ENCODE data around the gene PPP1R7.

PPP1R7 gene

GRCh38 chr2:241120440-241120839 lies 29.8 kb upstream of the PPP1R7 start:
- DNase-seq (ENCODE audit: low read depth) = no peak

- no peak for DNase-seq (ENCODE audit: low read depth)
Measured at GRCh38 chr2:241121008-241121407, 29.3 kb upstream of the PPP1R7 start.

- DNase-seq (ENCODE audit: low read depth) = no peak
Measured at GRCh38 chr2:241122376-241123002, 27.8 kb upstream of the PPP1R7 start.

GRCh38 chr2:241123816-241124536 lies 26.3 kb upstream of the PPP1R7 start:
- no peak for DNase-seq (ENCODE audit: low read depth)

GRCh38 chr2:241125626-241126025 lies 24.6 kb upstream of the PPP1R7 start:
- DNase-seq (ENCODE audit: low read depth) = no peak

- no peak for DNase-seq (ENCODE audit: low read depth)
Measured at GRCh38 chr2:241126201-241126611, 24.1 kb upstream of the PPP1R7 start.

GRCh38 chr2:241126771-241127202 lies 23.5 kb upstream of the PPP1R7 start:
- DNase-seq (ENCODE audit: low read depth) = no peak

- no peak for DNase-seq (ENCODE audit: low read depth)
Measured at GRCh38 chr2:241128266-241128665, 22.0 kb upstream of the PPP1R7 start.

GRCh38 chr2:241129086-241129871 lies 21.0 kb upstream of the PPP1R7 start:
- DNase-seq (ENCODE audit: low read depth) = no peak

- no peak for DNase-seq (ENCODE audit: low read depth)
Measured at GRCh38 chr2:241130316-241130715, 20.0 kb upstream of the PPP1R7 start.

GRCh38 chr2:241131531-241131930 lies 18.7 kb upstream of the PPP1R7 start:
- DNase-seq (ENCODE audit: low read depth) = no peak

GRCh38 chr2:241132538-241133435 lies 17.5 kb upstream of the PPP1R7 start:
- no peak for DNase-seq (ENCODE audit: low read depth)

GRCh38 chr2:241133436-241133820 lies 16.8 kb upstream of the PPP1R7 start:
- no peak for DNase-seq (ENCODE audit: low read depth)

- no peak for DNase-seq (ENCODE audit: low read depth)
Measured at GRCh38 chr2:241134711-241135110, 15.6 kb upstream of the PPP1R7 start.

- DNase-seq (ENCODE audit: low read depth) = no peak
Measured at GRCh38 chr2:241135737-241136136, 14.5 kb upstream of the PPP1R7 start.

GRCh38 chr2:241136191-241136590 lies 14.1 kb upstream of the PPP1R7 start:
- no peak for DNase-seq (ENCODE audit: low read depth)

GRCh38 chr2:241136661-241137260 lies 13.5 kb upstream of the PPP1R7 start:
- DNase-seq (ENCODE audit: low read depth) = no peak

- DNase-seq (ENCODE audit: low read depth) = no peak
Measured at GRCh38 chr2:241137276-241138190, 12.7 kb upstream of the PPP1R7 start.

- DNase-seq (ENCODE audit: low read depth) = no peak
Measured at GRCh38 chr2:241138471-241138870, 11.8 kb upstream of the PPP1R7 start.
